Head of caudate nucleus (tissue), 42 donors: ENCODE measurements around the gene PDE9A.
A peak's percentile ranks its signal among the peaks of the same experiment; 100 is the strongest.

ENCODE experiments used
- DNase-seq, 42 donors: peaks; one replicate each; pipeline versions ENCODE4 v3.0.0 to v3.0.0-alpha.2; 2020 to 2021; ENCODE audit warnings: mixed read lengths in 7 of 42
- intact Hi-C: fragments of 100-400 bp; cut with DNase I; formaldehyde crosslinking; loops from one replicate; pipeline ENCODE4 v1.15.0; 2022

The PDE9A gene

DNA sequence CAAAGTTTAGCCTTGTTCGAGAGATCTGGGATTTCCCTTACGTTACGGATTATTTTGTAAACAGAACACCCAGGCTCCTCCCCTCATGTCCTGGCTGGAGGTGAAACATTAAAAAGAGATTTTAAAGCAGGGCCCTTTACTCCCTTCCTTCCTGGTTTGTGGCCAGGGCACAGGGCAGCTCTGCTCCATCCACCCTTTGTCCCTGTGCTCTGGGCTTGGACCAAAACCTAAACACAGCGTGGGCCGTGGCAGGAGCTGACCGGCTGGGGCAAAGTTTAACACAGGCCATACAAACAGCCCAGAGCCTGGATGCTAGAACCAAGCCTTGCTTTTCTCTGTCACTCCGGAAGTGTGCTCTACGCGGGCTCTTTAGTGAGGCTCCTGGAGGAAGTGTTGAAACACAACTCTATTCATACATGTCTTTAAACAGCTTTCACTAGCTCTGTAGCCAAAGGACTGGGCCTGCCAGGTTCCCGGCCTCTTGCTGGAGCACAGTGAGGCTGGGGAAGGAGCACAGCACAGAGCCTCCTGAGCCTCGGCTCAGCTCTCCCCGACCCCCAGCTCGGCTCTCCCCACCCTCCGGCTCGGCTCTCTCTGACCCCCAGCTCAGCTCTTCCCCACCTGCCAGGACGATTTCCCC, 84.7 kb downstream of the PDE9A start:
- DNase-seq = peak in 26 of 42 donors; percentile 16 to 65 (median 39)
- intact Hi-C loops = no loop called here

DNA sequence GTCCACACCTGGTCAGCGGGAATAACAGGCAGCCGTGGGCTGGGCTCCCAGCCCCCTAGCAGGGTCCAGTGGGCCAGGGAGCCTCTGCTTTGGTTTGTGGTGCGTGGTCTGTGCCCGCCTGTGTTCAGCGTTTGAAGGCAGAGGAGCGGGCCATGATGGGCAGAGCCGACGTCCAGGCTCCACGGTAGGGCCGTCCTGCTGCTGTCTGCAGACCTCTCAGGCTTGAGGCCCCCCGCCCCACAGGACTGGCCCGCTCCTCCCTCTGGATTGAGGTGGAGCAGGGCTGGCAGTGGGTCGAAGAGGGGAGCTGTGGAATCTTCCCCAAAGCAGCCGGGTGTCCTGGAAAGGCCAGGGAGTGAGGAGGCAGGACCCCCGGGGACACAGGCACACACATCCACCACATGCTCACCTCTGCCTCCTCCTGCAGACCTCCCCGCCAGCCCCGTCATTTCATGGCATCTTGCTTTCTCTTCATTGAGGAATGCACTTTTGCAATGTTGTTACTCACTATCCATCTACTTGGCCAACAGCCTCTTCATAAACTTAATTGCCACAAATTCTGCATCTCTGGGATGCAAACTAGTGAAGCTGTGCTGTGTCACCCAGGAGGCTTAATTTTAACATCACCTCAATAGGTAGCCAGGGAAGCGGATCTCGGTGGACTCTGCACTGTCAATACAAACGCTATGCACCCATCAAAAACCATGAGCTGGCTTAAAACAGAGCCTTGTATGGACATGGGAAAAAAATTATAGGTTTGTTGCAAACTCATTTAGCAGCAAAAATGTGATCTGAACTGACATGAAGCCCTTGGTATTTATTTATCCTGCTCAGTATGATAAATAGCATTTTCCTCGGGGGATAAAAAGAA, 85.9 kb downstream of the PDE9A start:
- intact Hi-C loops = no loop called here
- no peak for DNase-seq

DNA sequence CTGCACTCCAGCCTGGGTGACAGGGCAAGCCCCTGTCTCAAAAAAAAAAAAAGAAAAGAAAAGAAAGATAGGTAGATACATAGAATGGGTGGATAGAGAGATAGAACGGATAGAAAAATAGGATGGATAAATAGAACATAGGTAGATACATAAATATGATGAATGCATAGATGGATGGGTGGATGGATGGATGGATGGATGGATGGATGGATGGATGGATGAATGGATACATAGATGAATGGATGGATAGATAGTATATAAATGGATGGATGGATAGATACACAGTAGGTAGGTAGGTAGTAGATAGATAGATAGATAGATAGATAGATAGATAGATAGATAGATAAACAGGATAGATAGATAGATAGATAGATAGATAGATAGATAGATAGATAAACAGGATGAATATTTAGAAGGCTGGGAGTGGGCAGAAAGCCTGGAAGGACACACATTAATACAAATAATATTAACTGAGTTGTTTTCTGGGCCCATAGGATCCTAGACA, 87.0 kb downstream of the PDE9A start:
- intact Hi-C loops = no loop called here
- no peak for DNase-seq

DNA sequence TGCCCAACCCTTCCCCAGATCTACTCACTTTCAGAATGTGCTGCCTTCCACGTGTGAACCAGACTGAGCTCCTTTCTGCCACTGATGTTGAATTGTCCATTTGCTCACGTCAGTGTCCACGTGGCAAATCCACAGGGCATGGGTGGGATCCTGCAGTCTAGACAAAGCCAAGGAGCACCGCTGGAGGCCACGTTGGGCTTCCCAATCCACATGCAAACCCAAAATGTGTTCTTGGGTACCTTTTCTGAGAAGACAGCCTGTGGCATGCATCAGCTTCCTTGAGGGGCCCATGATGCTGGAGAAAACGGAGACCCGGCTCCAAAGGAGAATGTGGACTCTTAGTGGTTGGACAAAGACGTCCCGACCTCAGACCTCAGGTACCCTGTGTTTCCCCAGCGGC, 87.6 kb downstream of the PDE9A start:
- intact Hi-C loops = no loop called here
- DNase-seq = no peak

DNA sequence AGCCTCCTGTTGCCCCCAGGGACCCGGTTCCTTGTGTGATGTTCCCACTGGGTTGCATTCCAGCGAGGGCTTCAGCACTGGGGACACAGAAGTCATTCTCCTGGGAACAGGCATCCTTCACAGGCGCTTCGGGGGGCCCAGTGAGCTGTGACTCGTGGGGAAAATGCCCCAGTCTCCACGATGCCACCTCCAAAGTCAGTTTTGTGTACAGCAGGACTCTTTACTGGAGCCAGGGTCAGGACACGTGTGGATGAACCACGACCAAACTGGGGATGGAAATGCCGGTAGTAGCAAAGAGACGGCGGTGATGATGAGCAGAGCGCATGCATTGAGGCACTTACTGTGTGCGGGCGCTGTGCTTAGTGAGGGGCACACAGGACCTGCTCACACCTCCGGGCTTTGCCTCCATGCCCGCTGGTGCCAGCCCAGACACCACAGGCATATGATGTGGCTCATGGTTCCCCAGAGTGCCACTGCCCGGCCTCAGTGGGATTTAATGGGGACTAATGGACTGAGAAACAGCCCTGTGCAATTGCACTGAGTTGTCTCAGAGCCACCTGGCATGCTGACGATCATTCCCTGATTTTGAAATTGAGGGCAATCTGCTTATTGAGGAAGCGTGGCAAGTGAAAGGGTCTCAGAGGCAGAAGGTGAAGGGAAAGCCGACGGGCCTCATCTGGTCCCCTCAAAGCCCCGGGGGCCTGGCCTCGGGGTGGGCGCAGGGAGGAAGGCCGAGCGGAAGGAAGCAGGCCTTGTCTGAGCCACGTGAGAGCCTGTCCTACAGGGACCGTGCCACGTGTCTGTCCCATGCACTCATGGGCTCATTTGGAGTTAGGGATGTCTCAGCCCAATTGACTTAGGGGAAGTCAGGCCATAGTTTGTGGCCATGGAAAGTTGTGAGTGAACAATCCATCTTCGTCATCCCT, 91.4 kb downstream of the PDE9A start:
- DNase-seq = no peak
- intact Hi-C loops = no loop called here

DNA sequence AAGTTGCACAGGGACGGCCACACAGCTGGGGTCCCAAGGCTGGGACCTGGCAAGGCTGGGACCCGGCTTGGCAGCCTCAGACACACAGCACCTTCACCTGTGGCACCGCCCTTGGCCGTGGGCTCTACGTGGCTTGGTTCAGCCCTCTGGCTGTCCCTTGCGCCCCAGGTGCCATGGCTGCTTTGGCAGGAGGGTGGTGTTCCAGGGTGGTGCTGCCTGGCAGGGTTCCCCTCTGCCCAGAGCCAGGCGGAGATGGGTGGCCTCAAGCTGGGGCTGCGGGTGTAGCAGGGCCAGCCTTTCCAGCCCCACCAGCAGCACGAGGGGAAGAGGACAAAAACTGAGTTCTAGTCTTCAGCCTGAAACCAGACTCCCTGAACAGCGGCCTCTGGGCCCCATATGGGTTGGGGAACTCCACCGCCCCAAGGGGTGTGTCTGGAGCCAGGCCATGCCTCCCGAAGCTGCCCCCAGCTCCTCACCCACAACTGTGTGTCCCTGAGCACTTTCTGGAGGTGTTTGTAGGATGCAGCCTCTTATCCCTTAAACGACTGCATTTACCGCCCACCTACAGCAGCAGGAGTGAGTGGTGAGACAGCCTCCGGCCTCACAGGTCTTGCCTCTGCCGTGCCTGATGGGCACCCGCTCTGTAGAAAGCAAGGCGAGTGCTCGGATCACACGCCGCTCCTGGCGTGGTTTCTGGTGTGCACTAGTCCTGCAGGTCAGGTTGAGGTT, 92.3 kb downstream of the PDE9A start:
- no peak for DNase-seq
- intact Hi-C loops = no loop called here

DNA sequence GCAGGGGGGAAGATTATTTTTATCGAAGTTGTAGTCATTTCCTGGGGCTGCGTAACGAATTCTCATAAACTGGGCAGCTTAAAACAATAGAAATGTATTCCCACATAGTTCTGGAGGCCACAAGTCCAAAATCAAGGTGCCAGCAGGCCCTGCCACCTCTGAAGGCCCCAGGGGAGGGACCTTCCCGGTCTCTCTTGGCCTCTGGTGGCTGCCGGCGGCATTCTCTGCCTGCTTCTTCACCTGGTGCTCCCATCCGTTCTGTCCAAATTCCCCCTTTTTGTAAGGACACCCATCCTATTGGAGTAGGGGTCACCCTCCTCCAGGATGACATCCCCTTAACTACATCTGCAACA, 92.8 kb downstream of the PDE9A start:
- intact Hi-C loops = no loop called here
- DNase-seq = no peak

DNA sequence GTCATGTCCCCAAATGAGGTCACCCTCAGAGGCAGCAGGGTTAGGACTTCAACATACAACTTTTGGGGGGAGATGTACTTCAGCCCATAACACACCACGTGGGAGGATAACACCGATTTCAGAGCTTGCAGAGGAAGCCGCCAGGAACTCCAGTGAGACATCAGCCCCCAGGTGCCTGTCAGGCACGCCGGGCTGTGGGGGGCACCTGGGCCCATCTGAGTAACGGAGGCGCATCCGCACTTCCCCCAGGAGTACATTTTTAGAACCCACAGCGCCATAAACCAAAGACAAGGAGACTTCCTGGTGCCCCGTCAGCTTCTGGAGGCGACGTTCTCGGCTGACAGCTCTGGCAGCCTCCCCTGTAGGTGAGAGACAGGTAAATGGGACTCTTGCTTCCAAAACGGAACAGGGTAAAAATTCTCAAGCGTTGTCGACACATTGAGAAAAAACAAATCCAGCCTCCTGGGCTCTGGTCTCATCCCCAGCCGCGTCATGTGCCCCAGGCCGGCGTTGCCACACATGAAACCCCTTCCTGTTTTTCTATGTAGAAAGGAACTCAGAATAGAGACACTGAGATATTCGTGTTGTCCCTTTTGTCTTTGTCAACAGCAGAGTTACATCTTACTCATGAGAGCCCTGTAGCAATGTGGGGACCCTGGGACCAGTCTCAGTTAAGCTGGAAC, 93.3 kb downstream of the PDE9A start:
- peak in 40 of 42 donors; percentile 26 to 85 (median 58) for DNase-seq
- intact Hi-C loops = no loop called here

DNA sequence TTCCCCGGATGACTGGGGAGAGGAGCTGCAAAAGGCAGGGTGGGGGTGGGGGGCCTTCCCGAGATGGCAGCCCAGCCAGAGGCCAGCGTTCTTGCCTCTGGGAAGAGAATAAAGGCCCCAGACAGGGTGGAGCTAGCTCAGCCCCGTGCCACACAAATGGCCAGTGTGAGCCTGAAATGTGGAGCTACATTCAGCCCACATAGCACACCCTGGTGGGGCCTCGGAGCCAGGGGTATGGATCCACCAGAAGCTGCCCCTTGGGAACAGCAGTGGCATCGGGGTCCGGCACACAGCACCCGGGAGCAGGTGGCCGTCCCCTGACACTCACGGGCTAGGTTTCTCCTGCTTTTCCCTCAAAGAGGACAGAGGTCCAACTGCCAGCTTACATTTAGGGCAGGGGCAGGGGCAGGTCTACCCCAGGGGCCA, 93.9 kb downstream of the PDE9A start:
- intact Hi-C loops = no loop called here
- DNase-seq = peak in 11 of 42 donors; percentile 14 to 52 (median 28)

DNA sequence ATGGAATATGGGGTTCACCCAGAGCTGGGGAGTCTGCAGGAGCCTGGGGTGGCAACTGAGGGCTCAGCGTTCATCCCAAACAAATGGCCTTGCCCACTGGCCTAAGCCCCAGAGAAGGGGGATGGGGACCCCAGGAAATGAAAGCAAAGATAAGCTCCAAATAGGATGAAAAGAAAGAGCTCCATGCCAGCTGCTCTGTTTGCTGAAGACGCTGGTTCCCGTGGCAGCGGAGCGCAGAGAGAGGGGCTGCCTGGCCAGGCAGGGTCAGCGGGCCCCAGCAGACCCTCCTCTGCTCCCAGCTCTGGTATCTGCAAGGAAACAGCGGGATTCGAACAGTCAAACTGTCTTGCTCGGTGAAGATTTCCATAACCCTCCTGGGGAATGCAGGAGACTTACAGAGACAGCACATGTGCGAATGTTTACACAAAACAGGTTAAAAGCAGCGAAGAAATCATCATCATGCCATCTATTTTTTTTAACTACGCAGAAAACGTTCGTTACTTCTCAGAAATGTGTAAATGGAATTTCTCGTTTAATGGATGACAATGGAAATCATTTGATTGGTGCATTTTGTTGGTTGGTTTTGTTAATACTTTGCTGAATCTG, 94.4 kb downstream of the PDE9A start:
- intact Hi-C loops = no loop called here
- no peak for DNase-seq

DNA sequence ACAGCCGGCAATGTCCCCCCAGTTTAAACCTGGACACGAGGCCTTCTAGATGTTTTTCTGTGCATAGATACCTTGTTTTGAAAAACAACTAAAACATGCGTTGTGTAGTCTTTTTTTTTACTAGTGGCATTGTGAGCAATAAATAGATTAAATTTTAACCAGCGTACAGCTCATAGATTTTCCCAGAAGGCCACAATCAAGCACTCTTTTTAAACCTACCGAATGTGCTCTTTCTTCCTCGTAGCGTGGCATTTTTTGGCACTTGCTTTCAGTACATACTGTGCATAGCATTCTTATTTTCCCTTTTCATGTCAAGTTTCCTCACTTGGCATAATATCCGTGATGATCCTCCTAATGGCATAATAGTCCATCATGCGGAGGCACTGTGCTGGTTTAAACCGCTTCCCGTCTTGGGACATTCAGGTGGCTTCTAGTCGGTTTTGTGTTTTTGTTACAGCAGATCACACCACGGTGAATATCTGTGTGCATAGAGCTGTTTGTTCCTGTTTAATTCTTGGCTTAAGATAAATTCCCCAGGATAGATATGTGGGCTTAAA, 95.3 kb downstream of the PDE9A start:
- intact Hi-C loops = no loop called here

DNA sequence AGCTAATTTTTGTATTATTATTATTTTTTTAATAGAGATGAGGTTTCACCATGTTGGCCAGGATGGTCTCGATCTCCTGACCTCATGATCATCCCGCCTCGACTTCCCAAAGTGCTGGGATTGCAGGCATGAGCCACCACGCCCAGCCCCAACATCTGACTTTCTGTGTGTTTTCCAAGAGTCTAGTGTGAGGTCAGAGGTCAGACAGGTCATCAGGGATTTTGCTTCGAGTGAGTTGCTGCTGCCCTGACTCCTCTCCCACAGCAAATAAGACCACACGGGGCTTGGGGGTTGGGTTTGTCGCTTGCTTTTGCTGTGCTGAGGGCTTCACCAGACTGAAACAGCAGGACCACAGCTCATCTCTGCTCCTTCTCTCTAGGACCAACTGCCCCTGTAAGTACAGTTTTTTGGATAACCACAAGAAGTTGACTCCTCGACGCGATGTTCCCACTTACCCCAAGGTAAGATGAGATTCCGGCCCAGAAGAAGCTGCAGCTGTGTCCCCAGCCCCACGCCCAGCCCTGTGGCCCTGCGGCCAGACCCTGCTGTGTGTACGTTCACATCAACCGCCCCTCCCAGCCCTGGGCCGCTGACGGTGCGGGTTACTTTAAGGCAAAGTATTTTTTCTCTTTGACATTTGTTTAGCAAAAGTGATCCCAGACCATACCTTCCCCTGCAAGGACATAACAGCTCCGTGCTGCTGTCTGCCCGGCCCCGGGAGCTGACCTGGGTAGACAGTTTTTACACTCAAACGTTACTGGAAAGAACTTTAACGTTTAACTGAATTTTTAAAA, 97.5 kb downstream of the PDE9A start:
- intact Hi-C loops = no loop called here
- no peak for DNase-seq

More for the DNA sequence above, 95.3 kb downstream of the PDE9A start:
- DNase-seq = no peak

DNA sequence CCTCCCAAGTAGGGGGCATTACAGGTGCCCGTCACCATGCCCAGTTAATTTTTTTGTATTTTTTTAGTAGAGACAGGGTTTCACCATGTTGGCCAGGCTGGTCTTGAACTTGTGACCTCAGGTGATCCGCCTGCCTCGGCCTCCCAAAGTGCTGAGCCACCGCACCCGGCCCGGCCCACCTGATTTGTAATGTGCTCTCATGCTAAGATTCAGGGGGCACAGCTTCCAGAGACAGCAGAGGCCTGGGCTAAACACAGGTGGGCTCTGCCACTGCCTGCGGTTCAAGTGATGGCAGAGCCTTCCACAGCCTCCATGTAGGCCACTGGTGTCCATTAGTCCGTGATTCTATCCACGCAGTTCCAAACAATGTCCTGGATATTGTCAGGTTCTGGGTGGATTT, 98.4 kb downstream of the PDE9A start:
- no peak for DNase-seq
- intact Hi-C loops = no loop called here

DNA sequence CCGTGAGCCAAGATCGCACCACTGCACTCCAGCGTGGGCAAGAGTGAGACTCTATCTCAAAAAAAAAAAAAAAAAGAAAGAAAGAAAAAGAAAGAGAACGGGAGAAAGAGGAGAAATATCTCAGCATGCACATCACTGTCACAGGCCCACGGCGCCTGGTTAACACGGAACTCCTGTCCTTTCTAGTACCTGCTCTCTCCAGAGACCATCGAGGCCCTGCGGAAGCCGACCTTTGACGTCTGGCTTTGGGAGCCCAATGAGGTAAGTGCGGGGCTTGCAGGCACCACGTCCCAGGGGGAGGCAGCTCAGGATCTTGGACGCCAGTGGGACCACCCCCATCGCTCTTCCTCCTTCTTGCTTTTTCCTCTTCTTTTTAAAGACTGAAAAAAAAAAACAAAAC, 100.4 kb downstream of the PDE9A start:
- no peak for DNase-seq
- intact Hi-C loops = no loop called here

DNA sequence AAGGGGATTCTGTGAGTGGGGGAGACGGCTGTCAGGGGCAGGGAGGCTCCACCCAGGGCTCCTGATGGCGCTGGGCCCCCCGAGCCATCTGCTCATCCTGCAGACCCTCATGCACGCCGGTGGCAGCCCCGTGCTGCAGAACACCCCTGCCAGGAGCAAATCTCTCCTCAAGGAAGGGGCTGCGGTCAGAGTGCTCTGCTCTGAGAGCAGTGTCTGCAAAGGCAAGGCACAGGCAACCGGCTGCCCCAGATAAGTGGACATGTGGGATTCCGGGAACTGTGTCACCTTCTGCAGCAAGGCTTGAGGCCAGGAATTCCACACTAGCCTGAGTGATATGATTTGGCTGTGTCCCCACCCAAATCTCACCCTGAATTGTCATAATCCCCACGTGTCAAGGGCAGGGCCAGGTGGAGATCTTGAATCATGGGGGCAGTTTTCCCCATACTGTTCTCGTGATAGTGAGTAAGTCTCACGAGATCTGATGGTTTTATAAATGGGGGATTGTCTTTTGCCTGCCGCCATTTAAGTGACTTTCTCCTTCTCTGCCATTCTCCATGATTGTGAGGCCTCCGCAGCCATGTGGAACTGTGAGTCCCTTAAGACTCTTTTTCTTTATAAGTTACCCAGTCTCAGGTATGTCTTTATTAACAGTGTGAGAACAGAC, 101.0 kb downstream of the PDE9A start:
- intact Hi-C loops = no loop called here
- DNase-seq = no peak

DNA sequence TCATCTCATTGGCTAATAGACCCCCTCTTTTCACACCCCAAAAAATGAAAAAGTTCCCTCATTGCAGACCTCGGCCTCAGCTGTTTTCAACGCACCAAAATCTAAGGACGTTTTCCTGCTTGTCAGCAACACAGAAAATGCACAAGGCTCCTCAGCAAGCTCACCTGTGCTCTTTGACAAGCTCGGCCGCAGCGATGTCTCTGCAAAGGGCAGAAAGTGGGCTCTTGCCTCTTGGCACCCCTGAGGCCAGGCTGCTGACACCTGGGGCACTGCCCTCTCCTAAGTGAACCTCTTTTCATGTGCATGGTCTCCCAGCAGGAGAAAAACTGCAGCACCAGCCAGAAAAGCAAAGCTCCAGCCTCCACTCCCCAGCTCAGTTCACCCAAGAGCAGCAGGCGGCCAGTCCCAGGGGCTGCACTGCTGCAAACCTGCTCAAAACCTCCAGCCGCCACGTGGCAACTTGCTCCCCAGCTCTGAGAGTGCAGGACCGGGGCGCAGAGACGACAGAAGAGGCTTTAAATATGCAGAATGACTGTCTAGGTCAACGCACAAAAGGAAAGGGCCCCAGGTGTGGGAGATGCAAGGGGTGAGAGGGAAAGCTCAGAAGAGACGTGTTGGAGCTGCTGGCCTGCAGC, 101.7 kb downstream of the PDE9A start:
- DNase-seq = no peak
- intact Hi-C loops = no loop called here
